Activated CD4-positive, CD25-positive, alpha-beta regulatory T cell treated with anti-CD3 and anti-CD28 coated beads, Interleukin-2, amount 50 U/mL, for 24 hours (primary cell): Measurements from ENCODE around the gene ITGAD.

Experiments used
- ATAC-seq, 2 donors: fragments of 150-1000 bp; cut with Tn5 transposase; one replicate each; pipeline ENCODE4 v1.10.0; 2021; ENCODE audit warnings: mild to moderate bottlenecking in 1 of 2, moderate library complexity in 1 of 2

The ITGAD gene

GRCh38 chr16:31460582-31461002 lies 67.5 kb downstream of the ITGAD start:
- ATAC-seq = no peak

DNA sequence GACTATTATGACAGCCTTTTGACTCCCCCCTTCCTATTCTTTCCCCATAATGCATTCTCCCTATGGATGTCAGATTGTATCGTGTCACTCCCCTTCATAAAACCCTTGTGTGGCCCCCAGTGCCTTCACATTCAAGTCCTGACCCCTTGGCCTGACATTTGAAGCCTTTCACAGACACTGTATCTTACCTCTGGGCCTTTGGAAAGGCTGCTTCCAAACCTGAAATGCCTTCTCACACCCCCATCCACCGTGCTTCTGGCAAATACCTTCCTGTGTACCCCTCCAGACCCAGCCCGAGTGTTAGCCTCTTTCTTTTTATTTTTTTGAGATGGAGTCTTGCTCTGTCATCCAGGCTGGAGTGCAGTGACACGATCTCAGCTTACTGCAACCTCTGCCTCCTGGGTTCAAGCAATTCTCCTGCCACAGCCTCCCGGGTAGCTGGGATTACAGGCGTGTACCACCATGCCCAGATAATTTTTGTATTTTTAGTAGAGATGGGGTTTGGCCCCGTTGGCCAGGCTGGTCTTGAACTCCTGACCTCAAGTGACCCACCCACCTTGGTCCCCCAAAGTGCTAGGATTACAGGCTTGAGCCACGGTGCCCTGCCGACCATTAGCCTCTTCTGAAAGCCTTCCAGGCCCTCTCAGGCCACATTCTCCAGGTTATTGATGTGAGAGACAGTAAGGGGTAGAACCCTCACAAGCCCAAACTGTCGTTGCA lies 68.2 kb downstream of the ITGAD start:
- no peak for ATAC-seq

DNA sequence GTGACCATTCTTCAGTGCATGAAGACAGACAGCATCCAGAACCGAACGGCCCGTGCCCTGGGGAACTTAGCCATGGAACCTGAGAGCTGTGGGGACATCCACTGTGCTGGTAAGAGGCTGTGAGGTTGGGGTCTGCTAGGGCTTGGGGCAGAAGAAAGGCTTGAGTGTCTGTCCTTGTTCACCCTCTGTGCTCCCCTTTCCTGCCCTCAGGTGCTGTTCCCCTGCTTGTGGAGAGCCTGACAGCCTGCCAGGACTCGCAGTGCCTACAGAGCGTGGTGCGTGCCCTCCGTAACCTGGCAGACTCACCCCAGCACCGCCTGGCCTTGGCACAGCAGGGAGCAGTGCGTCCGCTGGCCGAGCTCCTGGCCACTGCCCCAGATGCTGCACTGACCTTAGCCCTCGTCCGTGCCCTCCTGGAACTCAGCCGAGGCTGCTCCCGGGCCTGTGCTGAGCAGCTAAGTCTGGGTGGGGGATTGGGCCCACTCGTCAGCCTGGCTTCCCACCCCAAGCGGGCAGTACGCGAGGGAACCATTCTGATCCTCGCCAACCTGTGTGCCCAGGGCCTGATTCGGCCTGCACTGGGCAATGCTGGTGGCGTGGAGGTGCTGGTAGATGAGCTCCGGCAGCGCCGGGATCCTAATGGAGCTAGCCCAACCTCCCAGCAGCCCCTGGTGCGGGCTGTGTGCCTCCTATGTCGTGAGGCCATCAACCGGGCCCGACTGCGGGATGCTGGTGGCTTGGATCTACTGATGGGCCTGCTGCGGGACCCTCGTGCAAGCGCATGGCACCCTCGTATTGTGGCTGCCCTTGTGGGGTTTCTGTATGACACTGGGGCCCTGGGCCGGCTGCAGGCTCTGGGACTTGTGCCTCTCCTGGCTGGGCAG lies 69.0 kb downstream of the ITGAD start:
- ATAC-seq = no peak

DNA sequence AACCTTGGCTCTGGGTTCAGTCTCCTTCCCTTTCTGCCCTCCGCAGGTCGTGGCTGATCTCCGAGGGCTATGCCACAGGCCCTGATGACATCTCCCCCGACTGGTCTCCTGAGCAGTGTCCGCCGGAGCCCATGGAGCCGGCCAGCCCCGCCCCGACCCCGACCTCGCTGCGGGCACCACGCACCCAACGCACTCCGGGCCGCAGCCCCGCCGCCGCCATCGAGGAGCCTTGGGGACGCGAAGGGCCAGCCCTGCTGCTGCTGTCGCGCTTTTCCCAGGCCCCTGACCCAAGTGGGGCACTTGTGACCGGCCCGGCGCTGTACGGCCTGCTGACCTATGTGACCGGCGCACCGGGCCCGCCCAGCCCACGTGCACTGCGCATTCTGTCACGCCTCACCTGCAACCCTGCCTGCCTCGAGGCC lies 71.2 kb downstream of the ITGAD start:
- ATAC-seq = no peak

DNA sequence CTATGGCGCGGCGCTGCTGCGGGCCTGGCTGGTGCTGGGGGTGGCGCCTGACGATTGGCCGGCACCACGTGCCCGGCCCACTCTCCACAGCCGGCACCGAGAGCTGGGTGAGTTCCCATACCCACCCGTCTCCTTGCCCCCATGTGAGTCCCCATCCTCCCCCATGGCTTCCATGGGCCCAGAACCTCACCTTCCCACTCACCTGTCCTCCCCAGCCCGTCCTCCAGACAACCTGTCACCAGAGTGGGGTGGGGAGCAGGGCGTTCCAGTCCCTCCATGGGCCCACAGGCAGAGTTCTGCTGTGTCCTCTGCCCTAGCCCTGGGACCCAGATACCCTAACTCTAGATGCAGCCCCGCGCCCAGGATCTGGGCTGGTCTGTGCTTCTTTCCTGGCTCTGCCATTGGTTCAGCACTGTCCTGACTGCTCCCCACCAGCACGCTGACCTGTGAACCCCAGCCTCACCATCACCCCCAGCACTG lies 71.7 kb downstream of the ITGAD start:
- no peak for ATAC-seq

DNA sequence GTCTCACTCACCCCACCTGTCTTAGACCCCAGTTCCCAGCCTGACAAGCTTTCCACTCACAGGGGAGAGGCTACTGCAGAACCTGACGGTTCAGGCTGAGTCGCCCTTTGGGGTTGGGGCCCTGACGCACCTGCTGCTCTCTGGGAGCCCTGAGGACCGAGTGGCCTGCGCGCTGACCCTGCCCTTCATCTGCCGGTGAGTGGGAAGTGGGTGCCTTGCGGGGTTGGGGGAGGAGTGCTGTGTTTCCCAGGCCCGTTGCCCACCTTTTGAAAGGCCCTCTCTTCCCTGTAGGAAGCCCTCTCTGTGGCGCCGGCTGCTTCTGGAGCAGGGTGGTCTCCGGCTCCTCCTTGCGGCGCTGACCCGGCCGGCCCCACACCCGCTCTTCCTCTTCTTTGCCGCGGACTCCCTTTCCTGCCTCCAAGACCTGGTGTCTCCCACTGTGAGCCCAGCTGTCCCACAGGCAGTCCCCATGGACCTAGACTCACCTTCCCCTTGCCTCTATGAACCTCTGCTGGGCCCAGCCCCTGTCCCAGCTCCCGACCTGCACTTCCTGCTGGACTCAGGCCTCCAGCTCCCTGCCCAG lies 72.7 kb downstream of the ITGAD start:
- ATAC-seq = no peak

DNA sequence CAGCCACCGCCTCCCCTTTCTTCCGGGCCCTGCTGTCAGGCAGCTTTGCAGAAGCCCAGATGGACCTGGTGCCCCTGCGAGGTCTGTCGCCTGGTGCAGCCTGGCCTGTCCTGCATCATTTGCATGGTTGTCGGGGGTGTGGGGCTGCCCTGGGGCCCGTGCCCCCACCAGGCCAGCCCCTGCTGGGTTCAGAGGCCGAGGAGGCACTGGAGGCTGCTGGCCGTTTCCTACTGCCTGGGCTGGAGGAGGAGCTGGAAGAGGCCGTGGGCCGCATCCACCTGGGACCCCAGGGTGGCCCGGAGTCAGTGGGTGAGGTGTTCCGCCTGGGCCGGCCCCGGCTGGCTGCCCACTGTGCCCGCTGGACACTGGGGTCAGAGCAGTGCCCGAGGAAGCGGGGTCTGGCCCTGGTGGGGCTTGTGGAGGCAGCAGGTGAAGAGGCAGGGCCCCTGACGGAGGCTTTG lies 73.3 kb downstream of the ITGAD start:
- ATAC-seq = no peak

GRCh38 chr16:31467151-31467773 lies 74.1 kb downstream of the ITGAD start:
- ATAC-seq = no peak

GRCh38 chr16:31467858-31468257 lies 74.7 kb downstream of the ITGAD start:
- no peak for ATAC-seq

DNA sequence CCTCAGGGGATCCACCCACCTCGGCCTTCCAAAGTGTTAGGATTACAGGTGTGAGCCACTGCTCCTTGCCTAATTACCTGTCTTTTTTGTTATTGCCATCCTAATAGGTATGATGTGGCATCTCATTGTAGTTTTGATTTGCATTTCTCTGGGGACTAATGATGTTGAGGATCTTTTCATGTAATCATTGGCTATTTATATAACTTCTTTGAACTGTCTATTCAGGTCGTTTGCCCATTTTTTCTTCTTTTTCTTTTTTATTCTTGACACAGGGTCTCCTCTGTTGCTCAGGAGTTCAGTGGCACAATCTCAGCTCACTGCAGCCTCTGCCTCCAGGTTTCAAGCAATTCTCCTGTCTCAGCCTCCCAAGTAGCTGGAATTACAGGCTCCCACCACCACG lies 77.5 kb downstream of the ITGAD start:
- ATAC-seq = no peak

- no peak for ATAC-seq
These were observed 78.2 kb downstream of the ITGAD start for GRCh38 chr16:31471241-31471874.

GRCh38 chr16:31471875-31472708 lies 79.0 kb downstream of the ITGAD start, which contains the start of gene TGFB1I1:
TSS of gene TGFB1I1 (plus strand) at chr16:31472152. CDS start at chr16:31472189, 37 bp downstream.
- no peak for ATAC-seq

GRCh38 chr16:31472709-31473203 lies 79.6 kb downstream of the ITGAD start:
- ATAC-seq = no peak

DNA sequence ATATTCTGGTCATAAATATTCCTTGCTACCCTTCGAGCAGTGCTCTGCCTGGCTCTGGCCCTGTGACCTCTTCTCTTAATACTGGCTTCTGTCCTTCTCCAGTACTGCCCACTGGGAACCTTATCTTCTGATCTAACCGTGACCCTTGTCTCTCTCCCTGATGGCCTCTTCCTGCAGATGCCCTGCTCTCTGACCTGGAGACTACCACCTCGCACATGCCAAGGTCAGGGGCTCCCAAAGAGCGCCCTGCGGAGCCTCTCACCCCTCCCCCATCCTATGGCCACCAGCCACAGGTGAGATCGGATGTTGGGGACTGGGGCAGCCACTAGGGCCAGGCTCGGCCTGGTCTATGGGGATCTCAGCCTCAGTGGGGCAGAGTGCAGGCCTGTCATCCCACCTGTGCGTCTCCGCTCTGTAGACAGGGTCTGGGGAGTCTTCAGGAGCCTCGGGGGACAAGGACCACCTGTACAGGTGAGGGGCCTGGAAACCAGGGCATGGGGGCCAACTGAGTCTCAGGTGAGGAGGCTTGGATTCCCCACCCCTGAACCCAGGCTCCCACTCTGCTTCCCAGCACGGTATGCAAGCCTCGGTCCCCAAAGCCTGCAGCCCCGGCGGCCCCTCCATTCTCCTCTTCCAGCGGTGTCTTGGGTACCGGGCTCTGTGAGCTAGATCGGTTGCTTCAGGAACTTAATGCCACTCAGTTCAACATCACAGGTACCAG lies 80.3 kb downstream of the ITGAD start:
- no peak for ATAC-seq

DNA sequence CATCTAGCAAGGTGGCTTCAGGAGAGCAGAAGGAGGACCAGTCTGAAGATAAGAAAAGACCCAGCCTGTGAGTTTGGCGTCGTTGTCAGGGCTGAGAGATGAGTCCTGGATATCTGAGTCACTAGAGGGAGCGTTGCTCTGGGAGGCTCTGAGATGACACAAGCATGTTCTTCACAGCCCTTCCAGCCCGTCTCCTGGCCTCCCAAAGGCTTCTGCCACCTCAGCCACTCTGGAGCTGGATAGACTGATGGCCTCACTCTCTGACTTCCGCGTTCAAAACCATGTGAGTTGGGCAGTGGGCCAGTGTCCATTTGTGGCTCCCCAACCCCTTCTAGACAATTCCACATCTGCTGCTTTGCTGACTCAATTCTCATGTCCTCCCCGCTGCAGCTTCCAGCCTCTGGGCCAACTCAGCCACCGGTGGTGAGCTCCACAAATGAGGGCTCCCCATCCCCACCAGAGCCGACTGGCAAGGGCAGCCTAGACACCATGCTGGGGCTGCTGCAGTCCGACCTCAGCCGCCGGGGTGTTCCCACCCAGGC lies 81.1 kb downstream of the ITGAD start:
- ATAC-seq = no peak

DNA sequence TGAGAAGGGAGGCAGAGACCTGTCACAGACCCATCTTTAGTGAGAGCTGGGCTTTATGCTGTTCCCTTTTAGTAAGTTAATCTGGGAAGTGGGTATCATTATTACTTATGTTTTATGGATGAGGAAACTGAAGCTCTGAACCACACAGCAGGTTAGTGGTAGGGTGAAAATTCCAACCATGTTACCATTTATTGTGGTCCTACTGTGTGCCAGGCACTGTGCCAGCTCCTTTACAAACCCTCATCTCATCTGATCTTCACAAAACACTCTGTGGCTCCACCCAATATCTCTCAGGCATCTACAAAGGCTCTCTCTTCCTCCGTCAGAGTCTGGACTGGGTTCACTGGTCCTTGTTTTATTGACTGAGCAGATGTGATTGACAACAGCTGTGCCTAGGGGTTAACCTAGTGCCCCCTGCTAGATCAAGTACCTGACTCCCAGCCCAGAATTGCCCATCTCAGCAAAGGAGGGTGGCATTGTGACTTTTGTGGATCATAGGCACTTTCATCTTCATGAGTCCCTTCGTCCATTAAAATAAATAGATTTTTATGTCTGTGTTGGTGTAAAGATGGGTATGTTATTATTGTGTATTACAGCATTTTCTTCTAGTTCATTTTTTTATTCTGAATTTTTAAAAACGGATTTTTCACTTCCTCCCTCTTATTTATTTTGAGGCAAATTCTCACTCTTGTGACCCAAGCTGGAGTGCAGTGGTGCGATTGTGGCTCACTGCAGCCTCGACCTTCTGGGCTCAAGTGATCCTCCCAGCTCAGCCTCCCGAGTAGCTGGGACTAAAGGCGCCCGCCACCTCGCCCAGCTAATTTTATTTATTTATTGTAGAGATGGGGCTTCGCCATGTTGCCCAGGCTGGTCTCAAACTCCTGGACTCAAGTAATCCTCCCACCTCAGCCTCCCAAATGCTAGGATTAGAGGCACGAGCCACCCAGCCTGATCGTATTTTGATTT lies 81.9 kb downstream of the ITGAD start:
- no peak for ATAC-seq

DNA sequence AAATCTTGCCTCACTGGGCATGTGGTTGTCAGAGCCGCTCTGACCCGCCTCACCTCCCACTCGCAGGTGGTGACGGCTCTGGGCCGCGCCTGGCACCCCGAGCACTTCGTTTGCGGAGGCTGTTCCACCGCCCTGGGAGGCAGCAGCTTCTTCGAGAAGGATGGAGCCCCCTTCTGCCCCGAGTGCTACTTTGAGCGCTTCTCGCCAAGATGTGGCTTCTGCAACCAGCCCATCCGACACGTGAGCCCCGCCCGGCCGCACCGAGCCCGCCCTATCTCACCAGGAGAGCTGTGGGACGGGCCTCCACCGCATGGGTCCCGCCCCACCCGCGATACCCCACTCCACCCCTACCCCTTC lies 82.8 kb downstream of the ITGAD start:
- ATAC-seq = no peak
